ENCODE data around the gene PRPH2.

DNA sequence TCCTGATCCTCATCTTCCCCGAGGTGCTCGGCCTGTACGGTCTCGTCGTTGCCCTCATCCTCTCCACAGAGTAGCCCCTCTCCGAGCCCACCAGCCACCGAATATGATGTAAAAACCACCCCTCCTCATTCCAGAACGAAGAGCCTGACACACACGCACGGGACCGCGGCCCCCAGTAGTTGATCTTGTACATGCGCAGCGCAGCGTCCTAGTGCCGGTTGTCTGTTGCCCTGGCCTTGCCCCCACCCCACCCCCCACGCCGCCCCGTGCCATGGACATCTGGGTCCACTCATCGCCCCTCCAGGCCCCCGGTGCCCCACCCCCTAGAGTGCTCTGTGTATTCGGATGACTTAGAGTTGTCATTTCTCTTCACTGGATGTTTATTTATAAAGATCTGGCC, 5.2 kb upstream of the PRPH2 start:
- TF ChIP-seq, protein P1, sequence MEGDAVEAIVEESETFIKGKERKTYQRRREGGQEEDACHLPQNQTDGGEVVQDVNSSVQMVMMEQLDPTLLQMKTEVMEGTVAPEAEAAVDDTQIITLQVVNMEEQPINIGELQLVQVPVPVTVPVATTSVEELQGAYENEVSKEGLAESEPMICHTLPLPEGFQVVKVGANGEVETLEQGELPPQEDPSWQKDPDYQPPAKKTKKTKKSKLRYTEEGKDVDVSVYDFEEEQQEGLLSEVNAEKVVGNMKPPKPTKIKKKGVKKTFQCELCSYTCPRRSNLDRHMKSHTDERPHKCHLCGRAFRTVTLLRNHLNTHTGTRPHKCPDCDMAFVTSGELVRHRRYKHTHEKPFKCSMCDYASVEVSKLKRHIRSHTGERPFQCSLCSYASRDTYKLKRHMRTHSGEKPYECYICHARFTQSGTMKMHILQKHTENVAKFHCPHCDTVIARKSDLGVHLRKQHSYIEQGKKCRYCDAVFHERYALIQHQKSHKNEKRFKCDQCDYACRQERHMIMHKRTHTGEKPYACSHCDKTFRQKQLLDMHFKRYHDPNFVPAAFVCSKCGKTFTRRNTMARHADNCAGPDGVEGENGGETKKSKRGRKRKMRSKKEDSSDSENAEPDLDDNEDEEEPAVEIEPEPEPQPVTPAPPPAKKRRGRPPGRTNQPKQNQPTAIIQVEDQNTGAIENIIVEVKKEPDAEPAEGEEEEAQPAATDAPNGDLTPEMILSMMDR (conservative IDR thresholded peaks at IDR 0.05), result no peak
- no peak for TF ChIP-seq ZFX (IDR thresholded peaks at IDR 0.05)
